GM19395 (cell line): ENCODE data around the gene CLCN4.

Experiments
- ATAC-seq: cut with Tn5 transposase; IDR thresholded peaks from one replicate; pipeline ENCODE4 v1.9.1; 2021; ENCODE audit warnings: mild to moderate bottlenecking, moderate library complexity; ENCODE audit not compliant: unreplicated experiment

The CLCN4 gene

DNA sequence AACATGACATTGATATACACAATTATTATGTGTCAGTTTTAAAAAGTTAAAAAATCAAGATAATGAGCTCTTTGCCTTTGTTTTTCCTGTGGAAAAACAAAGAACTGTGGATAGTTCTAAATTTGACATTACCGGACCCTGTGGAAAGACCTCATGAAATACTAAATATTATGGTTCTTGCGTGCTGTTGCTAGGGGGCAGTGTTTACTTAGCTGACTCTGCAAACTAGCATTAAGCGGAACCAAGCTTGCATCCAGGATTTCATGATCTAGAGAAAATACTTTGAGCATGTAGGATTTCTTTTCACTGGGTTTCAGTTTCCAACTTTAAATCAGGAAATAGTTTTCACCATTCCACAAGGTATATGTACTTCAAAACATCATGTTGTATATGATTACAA lies 33.6 kb downstream of the CLCN4 start:
- peak; percentile 68 for ATAC-seq

DNA sequence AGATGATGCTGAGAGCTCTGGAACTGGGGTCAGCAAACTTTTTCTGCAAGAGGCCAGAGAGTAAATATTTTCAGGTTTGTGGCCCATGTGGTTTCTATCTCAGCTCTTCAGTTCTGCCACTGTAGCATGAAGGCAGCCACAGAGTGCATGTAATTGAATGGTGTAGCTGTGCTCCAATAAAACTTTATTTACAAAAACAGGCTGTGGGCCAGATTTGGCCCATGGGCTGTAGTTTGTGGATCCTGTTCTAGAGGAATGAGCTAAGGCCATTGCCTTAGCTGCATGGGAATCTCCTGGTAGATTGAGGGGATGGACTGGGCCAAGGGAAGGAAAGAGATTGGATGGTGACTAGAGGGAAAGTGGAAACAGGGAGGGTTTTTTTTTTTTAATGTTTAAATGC lies 36.8 kb downstream of the CLCN4 start:
- ATAC-seq: no peak

DNA sequence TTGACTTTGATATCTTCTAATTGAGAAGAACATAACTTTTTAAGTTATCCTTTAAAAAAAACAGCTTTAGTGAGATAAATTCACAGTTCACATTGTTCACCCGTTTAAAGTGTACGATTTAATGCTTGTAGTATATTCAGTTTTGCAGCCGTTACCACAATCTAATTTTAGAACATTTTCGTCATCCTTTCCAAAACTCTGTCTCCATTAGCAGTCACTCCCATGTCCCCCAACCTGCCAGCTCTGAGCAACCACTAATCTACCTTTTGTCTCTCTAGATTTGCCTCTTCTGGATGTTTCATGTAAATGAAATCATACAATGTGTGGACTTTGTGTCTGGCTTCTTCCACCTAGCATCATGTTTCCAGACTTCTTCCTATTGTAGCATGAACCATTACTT lies 38.6 kb downstream of the CLCN4 start:
- no peak for ATAC-seq

DNA sequence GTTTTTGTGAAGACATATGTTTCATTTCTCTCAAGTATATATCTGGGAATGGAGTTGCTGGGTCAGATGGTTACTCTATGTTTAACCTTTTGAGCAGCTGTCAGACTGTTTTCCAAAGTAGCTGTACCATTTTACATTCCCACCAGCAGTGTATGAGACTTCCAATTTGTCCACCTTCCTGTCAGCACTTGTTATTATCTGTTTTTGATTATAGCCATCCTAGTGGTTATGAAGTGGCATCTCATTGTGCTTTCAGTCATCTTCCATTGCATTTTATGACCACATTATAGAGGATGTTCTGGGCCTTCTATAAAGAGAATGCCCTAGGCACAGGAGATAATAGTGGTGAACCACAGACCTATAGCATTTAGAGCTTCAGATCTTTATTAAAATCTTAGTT lies 39.2 kb downstream of the CLCN4 start:
- no peak for ATAC-seq

DNA sequence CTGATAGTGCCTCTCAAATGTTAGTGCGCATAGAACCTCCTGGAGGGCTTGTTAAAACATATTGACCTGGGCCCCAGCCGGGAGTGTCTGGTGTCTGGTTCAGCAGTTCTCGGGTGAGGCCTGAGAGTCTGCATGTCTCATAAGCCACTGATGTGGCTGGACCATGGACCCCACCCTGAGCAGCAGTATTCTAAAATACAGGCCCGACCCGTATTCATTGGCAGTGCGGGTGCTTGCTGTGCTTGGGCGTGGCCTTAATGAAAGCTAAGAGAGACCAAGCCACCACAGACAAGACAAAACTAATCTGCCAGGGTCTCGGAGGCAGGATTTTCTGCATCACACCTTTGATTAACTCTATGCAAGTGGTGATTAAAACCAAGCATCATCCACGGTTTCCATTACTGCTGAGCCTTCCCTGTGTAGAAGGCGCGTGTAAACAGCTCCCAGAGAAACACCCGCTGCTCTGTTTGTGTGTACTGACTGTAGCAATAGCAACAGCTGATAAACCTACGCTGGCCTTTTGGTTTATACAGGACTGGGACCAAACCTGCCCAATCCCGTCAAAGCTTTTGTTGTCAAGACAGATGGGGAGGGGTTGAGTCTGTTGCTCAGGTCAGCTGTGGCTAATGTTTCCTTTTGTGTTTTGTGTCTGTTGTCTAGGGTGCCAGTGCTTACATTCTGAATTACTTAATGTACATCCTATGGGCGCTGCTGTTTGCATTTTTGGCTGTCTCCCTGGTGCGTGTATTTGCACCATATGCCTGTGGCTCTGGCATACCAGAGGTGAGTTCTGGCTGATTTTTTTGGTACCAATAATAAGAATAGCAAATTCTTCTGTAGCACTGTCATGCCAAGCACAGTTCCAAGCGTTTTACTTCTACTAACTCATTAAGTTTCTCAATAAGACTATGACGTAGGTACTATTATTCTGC lies 40.8 kb downstream of the CLCN4 start:
- no peak for ATAC-seq

DNA sequence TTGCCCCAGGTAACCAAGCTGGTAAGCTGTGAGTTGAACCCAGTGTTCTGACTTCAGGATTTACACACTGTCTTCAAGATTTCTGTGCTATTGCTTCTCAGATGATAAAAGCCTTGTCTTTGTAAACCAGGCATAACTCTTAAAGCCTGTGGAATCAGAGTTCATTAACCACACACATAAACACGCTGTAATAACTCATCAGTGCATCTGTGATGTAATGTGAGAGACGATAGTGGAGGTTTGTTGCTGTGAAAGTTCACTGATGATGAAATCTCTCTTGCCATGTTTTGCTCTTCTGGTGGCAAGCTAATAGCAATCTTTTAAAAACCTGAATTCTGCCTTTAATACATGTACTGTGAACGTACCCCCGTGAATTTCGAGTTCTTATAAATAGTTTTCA lies 41.5 kb downstream of the CLCN4 start:
- no peak for ATAC-seq

DNA sequence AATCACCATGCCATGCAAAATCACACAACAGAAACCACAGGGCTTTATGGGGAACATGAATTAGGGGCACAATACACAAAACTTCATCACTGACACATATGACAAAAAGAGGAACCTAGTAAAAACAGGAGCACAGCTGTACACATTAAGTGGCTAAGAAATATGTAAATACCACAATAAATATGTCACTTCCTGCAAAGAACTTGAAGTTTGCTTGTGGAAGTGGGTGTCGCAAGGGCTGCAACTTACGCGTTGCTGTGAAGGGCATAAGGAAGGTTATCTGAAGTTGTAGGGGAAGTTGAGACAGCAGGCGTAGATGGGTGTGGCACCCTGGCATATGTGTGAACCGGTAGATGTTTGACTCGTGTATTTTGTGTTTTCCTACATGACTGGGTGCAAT lies 42.4 kb downstream of the CLCN4 start:
- peak; percentile 80 for ATAC-seq

DNA sequence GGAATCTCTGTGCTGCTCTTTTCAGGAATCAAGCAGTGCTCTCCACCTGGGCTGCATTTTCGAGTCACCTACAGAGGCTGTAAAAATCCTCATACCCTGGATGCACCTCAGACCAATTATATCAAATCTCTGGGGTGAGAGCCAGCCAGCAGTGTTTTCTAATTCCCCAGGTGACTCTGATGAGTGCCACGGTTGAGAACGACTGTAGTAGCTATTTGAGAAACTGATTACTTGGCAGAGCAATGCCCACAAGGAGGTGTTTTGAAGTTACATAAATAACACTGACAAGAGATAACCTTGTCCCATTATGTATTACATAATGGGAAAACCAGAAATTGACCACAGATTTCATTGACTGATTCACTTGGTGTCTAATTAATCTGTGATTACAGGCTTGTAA lies 46.8 kb downstream of the CLCN4 start:
- ATAC-seq: no peak

DNA sequence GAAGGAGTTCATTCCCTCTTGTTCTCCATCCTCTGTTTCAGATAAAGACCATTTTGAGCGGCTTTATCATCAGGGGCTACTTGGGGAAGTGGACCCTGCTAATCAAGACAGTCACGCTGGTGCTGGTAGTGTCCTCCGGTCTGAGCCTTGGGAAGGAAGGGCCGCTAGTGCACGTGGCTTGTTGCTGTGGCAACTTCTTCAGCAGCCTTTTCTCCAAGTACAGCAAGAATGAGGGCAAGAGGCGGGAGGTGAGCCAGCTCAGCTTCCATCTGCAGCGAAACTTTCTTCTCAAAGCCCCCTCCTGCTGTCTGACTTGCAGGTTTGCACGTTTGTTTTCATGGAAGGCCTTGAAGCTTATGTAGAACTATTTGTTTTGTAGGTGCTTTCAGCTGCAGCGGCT lies 49.5 kb downstream of the CLCN4 start:
- ATAC-seq: no peak

DNA sequence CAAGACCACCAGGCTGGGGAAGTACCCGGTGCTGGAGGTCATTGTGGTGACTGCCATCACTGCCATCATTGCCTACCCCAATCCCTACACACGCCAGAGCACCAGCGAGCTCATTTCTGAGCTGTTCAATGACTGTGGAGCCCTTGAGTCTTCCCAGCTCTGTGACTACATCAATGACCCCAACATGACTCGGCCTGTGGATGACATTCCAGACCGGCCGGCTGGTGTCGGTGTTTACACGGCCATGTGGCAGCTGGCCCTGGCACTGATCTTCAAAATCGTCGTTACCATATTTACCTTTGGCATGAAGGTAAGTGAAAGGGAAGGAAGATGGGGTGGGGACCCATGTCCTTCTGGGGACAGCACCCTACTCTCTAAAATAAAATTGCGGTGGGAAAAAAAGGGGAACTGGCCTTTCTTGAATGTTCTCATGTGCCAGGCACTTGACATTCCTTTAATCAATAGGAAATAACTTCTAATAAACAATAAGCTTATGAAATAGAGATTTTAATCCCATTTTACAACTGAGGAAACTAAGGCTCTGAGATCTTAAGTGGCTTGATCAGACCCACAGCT lies 51.6 kb downstream of the CLCN4 start:
- no peak for ATAC-seq

DNA sequence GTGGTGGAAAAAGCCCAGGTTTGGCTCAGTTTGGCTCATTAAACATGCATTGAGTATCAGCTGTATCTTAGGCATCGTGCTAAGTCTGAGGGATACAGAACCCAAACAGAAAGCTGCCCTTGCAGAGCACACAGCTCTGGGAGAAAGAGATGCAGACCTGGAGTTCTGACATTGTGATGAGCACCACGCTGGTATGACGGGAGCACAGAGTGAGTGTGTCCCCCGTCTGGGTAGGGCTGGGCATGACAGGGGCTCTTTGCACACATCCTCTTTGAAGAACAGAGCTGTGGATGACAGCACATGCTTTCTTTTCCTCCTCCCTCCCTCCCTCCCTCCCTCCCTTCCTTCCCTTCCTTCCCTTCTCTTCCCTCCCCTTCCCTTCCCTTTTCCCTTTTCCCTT lies 52.2 kb downstream of the CLCN4 start:
- no peak for ATAC-seq

DNA sequence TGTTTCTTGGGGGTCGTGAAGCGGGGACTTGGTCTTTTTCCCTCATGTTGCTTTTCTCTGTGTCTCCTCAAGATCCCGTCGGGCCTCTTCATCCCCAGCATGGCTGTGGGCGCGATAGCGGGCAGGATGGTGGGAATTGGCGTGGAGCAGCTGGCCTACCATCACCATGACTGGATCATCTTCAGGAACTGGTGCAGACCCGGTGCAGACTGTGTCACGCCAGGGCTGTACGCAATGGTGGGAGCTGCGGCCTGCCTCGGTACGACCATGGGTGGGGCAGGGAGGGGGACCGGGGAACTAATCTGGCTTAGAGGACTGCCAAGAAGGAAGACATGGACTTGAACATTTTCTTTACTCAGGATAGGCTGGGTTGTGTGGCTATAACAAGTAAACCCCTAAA lies 55.6 kb downstream of the CLCN4 start:
- ATAC-seq: no peak

DNA sequence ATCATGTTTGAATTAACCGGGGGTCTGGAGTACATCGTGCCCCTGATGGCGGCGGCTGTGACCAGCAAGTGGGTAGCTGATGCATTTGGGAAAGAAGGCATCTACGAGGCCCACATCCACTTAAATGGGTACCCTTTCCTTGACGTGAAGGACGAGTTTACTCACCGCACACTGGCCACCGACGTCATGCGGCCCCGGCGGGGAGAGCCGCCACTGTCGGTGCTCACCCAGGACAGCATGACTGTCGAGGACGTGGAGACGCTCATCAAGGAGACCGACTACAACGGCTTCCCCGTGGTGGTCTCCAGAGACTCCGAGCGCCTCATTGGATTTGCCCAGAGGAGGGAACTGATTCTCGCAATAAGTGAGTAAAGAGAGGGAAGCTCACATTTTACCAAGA lies 56.9 kb downstream of the CLCN4 start:
- no peak for ATAC-seq

DNA sequence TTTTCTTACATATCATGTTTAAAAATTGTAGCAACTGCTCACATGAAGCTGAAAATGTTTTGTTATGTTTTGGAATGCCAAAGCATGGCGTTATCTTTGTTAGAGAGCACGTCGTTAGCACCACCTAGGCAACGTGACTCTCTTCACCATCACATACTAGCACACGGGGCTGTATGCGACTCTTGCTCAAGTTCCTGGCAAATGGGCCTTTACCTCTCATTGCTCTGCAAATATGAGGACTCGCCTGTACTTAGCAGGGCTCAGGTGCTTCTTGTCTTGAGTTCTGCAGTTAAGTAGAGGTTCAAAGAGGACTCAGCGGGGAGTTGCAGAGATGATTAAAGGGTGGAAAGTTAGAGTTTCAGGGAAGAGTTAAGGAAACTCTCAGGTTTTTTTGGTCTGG lies 59.4 kb downstream of the CLCN4 start:
- no peak for ATAC-seq

DNA sequence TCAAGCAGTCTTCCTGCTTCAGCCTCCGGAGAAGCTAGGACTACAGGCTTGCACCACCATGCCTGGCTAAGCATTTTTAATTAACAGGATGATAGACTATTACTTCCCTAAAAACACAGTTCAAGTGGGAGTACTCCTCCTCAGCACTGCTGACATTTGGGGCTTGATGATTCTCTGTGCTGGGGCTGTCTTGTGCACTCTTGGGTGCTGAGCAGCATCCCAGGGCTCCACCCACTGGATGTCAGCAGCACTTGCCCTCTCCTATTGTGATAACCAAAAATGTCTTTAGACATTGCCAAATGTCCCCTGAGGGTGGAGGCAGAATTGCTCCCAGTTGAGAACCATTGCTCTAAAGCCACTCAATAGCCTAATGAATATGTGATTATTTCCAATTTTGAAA lies 60.4 kb downstream of the CLCN4 start:
- no peak for ATAC-seq

DNA sequence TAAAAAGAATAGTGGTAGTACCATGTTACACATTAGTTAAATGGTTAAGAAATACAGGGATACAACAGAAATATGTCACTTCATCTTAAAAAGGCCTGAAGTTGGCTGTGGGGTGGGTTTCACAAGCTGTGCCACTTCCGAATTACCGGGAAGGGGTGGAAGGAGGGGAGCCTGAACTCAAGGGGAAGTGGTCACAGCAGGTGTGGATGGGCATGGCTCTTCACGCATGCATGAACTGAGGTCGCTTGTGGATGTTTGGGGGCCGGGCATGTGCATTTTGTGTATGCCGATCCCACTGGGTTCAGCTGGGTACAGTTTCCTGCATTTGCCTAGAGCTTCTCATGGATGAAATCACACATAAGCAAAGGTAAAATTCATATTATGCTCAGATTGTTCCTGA lies 64.9 kb downstream of the CLCN4 start:
- ATAC-seq: no peak

DNA sequence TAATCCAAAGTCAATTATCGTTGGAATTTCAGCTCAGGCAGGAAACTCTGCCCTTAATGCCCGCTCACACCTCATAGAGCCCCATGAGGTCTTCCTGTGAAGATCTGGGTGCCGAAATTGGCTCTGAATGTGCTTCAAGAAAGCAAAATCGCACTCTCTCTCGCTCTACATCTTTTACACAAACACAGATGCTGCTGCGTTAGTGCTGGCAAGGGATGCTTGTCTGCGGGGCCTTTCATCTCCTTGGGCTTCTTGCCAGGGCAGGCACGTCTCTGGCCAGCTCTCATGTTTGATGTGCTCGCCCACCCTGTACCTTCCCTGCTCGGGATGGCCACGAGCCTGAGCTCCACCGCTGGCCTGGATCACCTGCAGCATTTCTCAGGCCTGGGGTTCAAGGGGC lies 66.5 kb downstream of the CLCN4 start:
- no peak for ATAC-seq

DNA sequence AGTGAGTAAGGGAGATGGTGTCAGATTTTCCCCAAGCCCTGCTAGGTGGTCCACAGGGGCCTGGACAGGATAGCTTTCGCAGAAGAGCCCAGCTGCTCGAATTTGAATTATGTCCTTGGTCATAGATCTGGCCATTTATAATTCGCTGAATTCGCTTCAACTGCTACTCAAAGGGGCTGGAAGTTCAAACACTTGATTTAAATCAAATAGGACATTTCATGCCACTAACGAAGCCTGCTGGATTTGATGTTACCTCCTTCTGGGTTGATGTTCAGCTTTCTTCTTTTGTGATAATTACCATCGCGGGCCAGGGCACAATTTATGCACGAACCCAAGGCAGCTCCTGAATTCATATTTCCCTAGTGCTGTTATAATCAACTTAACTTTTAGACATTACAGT lies 67.0 kb downstream of the CLCN4 start:
- ATAC-seq: no peak

DNA sequence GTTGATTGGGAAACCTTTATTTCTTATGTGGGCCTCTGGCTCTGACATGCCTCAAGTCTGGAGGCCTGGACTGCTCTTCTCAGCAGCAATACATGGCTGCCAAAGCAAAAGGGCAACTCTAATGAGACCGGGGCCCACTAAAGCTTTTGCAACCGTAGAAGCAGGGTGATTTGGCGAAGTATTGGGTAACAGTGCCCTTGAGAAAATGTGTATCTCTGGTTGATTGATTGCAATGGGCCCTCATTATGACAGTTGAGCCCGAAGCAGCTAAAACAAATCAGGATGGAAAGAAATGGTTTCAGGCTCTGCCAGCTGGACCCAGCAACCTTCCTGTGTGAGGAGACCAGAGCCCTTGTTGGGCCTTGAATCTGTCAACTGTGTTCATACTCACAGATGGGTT lies 73.4 kb downstream of the CLCN4 start:
- ATAC-seq: no peak

DNA sequence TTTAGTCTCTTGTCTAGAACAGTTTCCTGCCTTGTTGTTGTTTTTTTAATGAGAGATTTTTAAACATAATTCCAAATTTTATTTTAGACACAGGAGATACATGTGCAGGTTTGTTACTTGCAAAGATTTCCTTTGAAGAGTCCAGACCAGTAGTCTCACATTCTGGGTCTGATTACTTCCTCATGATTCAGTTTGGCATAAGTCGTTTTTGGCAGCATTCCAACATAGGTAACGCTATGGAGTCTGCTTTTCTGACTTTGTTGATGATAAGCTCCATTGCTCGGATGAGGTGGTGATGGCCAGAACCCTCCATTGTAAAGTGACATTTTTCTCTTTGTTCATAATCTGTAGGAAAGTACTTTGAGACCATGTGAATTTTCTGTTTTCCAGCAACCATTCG lies 74.7 kb downstream of the CLCN4 start:
- ATAC-seq: no peak

DNA sequence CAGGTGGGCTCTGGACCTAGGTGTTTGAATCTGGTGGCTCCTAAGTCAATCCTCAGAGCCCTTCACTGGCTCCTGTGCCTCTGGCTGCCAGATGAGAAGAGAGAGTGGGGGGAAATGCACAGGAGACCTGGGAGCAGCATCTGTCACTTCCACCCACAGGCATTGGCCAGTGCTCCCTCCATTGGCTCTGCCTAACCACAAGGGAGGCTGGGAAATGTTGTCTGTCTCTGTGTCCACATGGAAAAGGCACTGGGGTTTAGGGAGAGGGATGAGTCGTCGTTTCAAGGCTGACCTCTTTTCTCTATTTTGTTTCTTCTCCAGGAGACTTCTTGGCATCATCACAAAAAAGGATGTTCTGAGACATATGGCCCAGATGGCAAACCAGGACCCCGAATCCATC lies 76.4 kb downstream of the CLCN4 start:
- ATAC-seq: no peak

DNA sequence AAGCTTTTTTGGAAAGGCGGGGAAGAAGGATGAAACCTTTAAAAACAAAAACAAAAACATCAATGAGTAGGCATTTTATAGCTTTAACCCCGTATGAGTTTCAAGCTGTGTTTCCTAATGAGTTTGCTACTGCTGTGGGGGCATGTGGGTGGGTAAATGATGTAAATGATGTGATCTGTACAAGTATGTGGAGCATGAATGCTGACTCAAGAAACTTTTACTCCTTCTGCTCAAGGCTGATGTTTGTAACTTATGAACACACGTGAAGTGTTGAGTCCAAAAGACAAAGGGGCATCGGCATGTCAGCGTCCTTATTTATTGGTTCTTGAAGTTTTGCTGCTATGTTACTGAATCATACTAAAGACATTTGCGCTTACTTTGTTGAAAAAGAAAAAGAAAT lies 76.9 kb downstream of the CLCN4 start:
- ATAC-seq: no peak

DNA sequence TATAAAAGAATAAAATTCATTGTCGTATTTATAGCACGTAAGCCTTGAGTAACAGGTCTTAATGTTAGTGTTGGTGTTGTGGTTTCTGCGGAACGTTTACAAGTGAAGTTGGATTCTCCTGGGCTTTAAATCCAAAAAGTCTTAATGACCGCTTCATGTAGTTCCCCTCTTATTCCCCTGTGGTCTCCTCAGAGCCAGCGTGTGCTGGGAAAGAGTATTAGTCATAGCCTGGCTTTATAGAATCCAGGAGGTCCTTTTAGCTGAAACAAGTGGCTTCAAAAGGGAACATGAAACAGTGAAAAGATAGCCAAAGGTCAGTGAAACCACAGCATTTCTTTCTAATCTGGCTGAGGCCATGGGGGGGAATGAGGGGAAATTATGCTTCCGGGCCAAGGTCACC lies 79.1 kb downstream of the CLCN4 start:
- no peak for ATAC-seq
